MM.1S (cell line): ENCODE measurements around the gene AQP10.

Experiments used
- DNase-seq: peaks from one replicate; pipeline ENCODE4 v3.0.0-alpha.2; 2015
- H2AFZ ChIP-seq: fragments of 300-600 bp; sonication (generic); 2 replicates; pipeline ENCODE4 v1.6.0; 2016; ENCODE audit warnings: antibody characterized with exemption, low read length
- H3F3A ChIP-seq: fragments of 300-600 bp; sonication (generic); 2 replicates; pipeline ENCODE4 v1.6.1; 2016; ENCODE audit warnings: mild to moderate bottlenecking, antibody characterized with exemption, low read length, moderate library complexity, mixed read lengths; ENCODE audit not compliant: insufficient read depth
- H3K27ac ChIP-seq: fragments of 300-600 bp; sonication (generic); 2 replicates; pipeline ENCODE4 v1.5.1; 2016; ENCODE audit warnings: mild to moderate bottlenecking, low read length
- H3K27me3 ChIP-seq: fragments of 300-600 bp; sonication (generic); replicated peaks from 2 replicates; pipeline ENCODE4 v1.6.0; 2016; ENCODE audit warnings: low read length; ENCODE audit not compliant: insufficient read depth
- H3K36me3 ChIP-seq: fragments of 300-600 bp; sonication (generic); replicated peaks from 2 replicates; pipeline ENCODE4 v1.6.1; 2016; ENCODE audit warnings: mild to moderate bottlenecking, low read length, mixed read lengths; ENCODE audit not compliant: insufficient read depth
- H3K4me1 ChIP-seq: fragments of 300-600 bp; sonication (generic); 2 replicates; pipeline ENCODE4 v1.6.1; 2016; ENCODE audit warnings: low read length, mixed read lengths
- H3K4me2 ChIP-seq: fragments of 300-600 bp; sonication (generic); 2 replicates; pipeline ENCODE4 v1.6.0; 2016; ENCODE audit warnings: low read depth, low read length
- H3K4me3 ChIP-seq: fragments of 300-600 bp; sonication (generic); 2 replicates; pipeline ENCODE4 v1.5.1; 2016; ENCODE audit warnings: low read length, mixed read lengths
- H3K79me2 ChIP-seq: fragments of 300-600 bp; sonication (generic); 2 replicates; pipeline ENCODE4 v1.6.1; 2016; ENCODE audit warnings: mixed run types, low read length, mixed read lengths
- H3K9ac ChIP-seq: fragments of 300-600 bp; sonication (generic); 2 replicates; pipeline ENCODE4 v1.6.1; 2016; ENCODE audit warnings: low read length, mixed read lengths
- H3K9me2 ChIP-seq: fragments of 300-600 bp; sonication (generic); replicated peaks from 2 replicates; pipeline ENCODE4 v1.6.1; 2016; ENCODE audit warnings: mild to moderate bottlenecking, low read length, mixed read lengths; ENCODE audit not compliant: insufficient read depth
- H3K9me3 ChIP-seq: fragments of 300-600 bp; sonication (generic); replicated peaks from 2 replicates; pipeline ENCODE4 v1.6.1; 2016; ENCODE audit warnings: mild to moderate bottlenecking, low read length, mixed read lengths; ENCODE audit not compliant: insufficient read depth
- H4K20me1 ChIP-seq: fragments of 300-600 bp; sonication (generic); 2 replicates; pipeline ENCODE4 v1.6.1; 2016; ENCODE audit warnings: mild to moderate bottlenecking, low read length, moderate library complexity, mixed read lengths; ENCODE audit not compliant: insufficient read depth
- EZH2 ChIP-seq: fragments of 300-600 bp; sonication (generic); optimal IDR thresholded peaks from 2 replicates; pipeline ENCODE3; 2017; ENCODE audit warnings: low read depth, mild to moderate bottlenecking, antibody characterized with exemption, low read length, mixed read lengths
- EZH2phosphoT487 ChIP-seq: fragments of 300-600 bp; sonication (generic); IDR thresholded peaks from 2 replicates; pipeline ENCODE4 v1.6.1; 2018; ENCODE audit warnings: antibody characterized with exemption, low read length
- TF ChIP-seq, protein P1 (sequence below): fragments of 300-600 bp; sonication (generic); IDR thresholded peaks from 2 replicates; pipeline ENCODE4 v1.5.1; 2016; ENCODE audit warnings: antibody characterized with exemption, low read length, mixed read lengths

AQP10 gene

DNA sequence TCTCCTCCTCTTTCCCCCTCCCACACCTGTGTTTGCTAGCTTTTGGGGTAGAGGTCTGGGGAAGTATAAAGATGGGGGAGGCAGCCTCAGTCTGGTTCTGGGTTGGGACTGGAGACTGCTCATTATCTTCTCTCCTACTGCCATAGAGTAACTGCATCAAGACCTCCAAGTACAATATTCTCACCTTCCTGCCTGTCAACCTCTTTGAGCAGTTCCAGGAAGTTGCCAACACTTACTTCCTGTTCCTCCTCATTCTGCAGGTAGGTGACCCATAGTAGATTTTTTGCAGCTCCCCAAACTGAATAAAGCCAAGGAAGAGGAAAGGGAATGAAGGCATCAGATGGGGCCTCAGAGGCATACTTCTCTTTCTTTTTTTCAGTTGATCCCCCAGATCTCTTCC lies 9.8 kb downstream of the AQP10 start:
- Histone ChIP-seq H3K27me3 (no peaks in the 10 kb centered on the region), H3K9ac (no peak overlapping the region), H4K20me1 (no peaks in the 10 kb centered on the region), H3K9me3 (no peaks in the 10 kb centered on the region), H3K4me1 (peaks cover 45% of the 10 kb centered on the region), H3K36me3 (peaks cover 26% of the 10 kb centered on the region; the same call in 1 of the 2 replicates), H3K4me3 (no peak overlapping the region), H2AFZ (no peak overlapping the region), H3K27ac (peak overlapping the region; percentile 0; the same call in 1 of the 2 replicates), H3K79me2 (peaks cover 78% of the 10 kb centered on the region), H3K4me2 (peak overlapping the region; percentile 96; the same call in 1 of the 2 replicates), H3F3A (peaks cover 59% of the 10 kb centered on the region), H3K9me2 (no peaks in the 10 kb centered on the region)
- TF ChIP-seq, protein P1, sequence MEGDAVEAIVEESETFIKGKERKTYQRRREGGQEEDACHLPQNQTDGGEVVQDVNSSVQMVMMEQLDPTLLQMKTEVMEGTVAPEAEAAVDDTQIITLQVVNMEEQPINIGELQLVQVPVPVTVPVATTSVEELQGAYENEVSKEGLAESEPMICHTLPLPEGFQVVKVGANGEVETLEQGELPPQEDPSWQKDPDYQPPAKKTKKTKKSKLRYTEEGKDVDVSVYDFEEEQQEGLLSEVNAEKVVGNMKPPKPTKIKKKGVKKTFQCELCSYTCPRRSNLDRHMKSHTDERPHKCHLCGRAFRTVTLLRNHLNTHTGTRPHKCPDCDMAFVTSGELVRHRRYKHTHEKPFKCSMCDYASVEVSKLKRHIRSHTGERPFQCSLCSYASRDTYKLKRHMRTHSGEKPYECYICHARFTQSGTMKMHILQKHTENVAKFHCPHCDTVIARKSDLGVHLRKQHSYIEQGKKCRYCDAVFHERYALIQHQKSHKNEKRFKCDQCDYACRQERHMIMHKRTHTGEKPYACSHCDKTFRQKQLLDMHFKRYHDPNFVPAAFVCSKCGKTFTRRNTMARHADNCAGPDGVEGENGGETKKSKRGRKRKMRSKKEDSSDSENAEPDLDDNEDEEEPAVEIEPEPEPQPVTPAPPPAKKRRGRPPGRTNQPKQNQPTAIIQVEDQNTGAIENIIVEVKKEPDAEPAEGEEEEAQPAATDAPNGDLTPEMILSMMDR, result no peak
- TF ChIP-seq EZH2 (no peak), EZH2phosphoT487 (no peak)
- DNase-seq, result peak; percentile 4

DNA sequence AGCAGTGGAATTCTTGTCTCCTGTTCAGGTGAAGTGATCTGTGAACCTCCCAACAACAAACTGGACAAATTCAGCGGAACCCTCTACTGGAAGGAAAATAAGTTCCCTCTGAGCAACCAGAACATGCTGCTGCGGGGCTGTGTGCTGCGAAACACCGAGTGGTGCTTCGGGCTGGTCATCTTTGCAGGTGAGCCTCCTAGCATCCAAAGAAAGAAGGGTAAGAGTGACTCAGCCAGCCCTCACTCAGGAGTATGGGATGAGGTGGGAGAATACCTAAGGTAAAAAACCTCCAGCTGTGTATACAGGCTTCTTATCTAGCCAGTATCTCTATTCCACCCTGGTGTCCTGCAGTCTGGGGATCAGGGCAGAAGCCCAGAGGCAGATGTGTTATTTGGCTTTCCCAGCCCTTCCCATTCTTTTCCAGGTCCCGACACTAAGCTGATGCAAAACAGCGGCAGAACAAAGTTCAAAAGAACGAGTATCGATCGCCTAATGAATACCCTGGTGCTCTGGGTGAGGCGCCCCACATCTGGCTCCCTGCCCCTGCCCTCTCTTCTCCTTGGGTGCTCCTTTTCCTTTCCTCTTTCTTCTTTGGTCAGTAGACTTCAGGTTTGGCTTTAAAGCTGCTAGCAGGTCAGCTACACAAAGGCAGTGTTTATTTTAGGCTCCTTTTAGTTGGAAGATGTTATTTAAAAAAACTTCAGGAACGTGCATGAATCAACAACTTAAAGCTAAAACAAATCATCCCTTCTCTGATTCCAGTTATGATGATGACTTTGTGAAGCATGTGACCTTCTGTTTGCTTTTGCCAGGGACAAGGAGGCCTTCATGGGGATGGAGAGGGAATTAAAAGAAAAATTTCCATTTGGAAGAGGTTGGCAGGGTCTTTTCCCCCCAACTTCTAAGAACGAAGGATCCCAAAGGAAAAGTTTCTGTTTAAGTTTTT lies 13.5 kb downstream of the AQP10 start:
- Histone ChIP-seq H3F3A (peaks cover 33% of the 10 kb centered on the region), H3K79me2 (peaks cover 82% of the 10 kb centered on the region), H3K4me2 (no peak overlapping the region), H3K9ac (0 out of 2 replicates have a peak overlapping the region, but pooled peaks have one; percentile 1), H3K27me3 (no peaks in the 10 kb centered on the region), H3K4me3 (no peak overlapping the region), H3K4me1 (peaks cover 27% of the 10 kb centered on the region), H3K9me3 (no peaks in the 10 kb centered on the region), H4K20me1 (no peaks in the 10 kb centered on the region), H3K9me2 (no peaks in the 10 kb centered on the region), H3K27ac (peak overlapping the region; percentile 15; the same call in 1 of the 2 replicates), H3K36me3 (peaks cover 48% of the 10 kb centered on the region), H2AFZ (no peak overlapping the region)
- DNase-seq, result peak; percentile 6
- TF ChIP-seq, protein P1, result no peak
- TF ChIP-seq EZH2 (no peak), EZH2phosphoT487 (no peak)

DNA sequence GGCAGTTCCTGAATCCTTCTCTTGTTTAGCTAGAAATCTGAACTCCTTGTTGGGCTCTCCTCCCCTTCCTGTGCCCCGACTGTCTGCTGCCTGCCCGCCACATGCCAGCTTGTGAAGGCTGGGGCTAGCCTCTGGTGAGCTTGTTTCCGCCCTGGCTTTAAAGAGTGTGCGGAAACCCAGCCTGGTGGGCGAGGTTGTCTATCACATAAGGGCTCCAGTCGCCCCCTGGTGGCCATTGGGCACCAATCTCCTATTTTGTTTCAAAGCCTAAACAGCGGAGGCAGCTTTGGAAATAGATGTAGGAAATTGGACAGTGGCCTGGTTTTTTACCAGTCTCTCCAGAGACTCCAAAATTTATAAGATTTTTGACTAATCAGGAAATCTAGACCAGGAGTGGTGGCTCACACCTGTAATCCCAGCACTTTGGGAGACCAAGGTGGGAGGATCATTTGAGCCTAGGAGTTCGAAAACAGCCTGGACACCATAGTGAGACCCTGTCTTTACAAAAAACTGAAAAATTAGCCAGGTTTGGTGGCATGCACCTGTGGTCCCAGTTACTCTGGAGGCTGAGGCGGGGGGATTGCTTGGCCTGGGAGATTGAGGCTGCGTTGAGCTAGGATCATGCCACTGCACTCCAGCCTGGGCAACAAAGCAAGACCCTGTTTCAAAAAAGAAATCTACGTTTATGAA lies 14.3 kb downstream of the AQP10 start:
- Histone ChIP-seq H3K9me2 (no peaks in the 10 kb centered on the region), H3K9ac (0 out of 2 replicates have a peak overlapping the region, but pooled peaks have one; percentile 1), H3K27ac (peak overlapping the region; percentile 15; the same call in 1 of the 2 replicates), H3K27me3 (no peaks in the 10 kb centered on the region), H3K4me3 (no peak overlapping the region), H4K20me1 (no peaks in the 10 kb centered on the region), H3K79me2 (peaks cover 82% of the 10 kb centered on the region), H3K4me2 (no peak overlapping the region), H2AFZ (no peak overlapping the region), H3F3A (peaks cover 33% of the 10 kb centered on the region), H3K36me3 (peaks cover 53% of the 10 kb centered on the region), H3K4me1 (peaks cover 19% of the 10 kb centered on the region), H3K9me3 (no peaks in the 10 kb centered on the region)
- TF ChIP-seq EZH2, result no peak
- TF ChIP-seq, protein P1, result peak; percentile 98
- DNase-seq, result peak; percentile 96
